LNCaP clone FGC (cell line): ENCODE data around the gene DGUOK.
A peak's percentile ranks its signal among the peaks of the same experiment; 100 is the strongest.

Experiments
- DNase-seq: peaks from one replicate; pipeline ENCODE4 v3.0.0-alpha.2; 2011; ENCODE audit warnings: low read depth
- H3K4me3 ChIP-seq: 2 replicates; pipeline ENCODE4 v1.5.1; 2011; ENCODE audit warnings: mild to moderate bottlenecking, low read depth, low read length, control low read depth
- CTCF ChIP-seq: IDR thresholded peaks from 2 replicates; pipeline ENCODE4 v1.5.1; 2012; ENCODE audit warnings: mild to moderate bottlenecking; ENCODE audit not compliant: control insufficient read depth, insufficient read depth; ENCODE audit errors: extremely low read depth

DGUOK gene

GRCh38 chr2:73984922-73985307 lies 58.2 kb downstream of the DGUOK start:
- DNase-seq, result no peak
- no peak for TF ChIP-seq CTCF
- H3K4me3 ChIP-seq, result no peak overlapping the region; the same call in 1 of the 2 replicates

GRCh38 chr2:73985308-73986084 lies 58.8 kb downstream of the DGUOK start:
- peak overlapping the region; percentile 54 for H3K4me3 ChIP-seq
- no peak for TF ChIP-seq CTCF
- DNase-seq, result no peak

- DNase-seq, result no peak
- TF ChIP-seq CTCF, result no peak
- peak overlapping the region; percentile 54 for H3K4me3 ChIP-seq
Observed at GRCh38 chr2:73986085-73986681, 59.5 kb downstream of the DGUOK start.

GRCh38 chr2:73987109-73987947 lies 60.6 kb downstream of the DGUOK start:
- DNase-seq, result no peak
- peak overlapping the region; percentile 31 for H3K4me3 ChIP-seq
- TF ChIP-seq CTCF, result no peak

GRCh38 chr2:73987948-73988700 lies 61.4 kb downstream of the DGUOK start:
- no peak for TF ChIP-seq CTCF
- DNase-seq, result no peak
- H3K4me3 ChIP-seq, result peak overlapping the region; percentile 31

- no peak overlapping the region for H3K4me3 ChIP-seq
- no peak for TF ChIP-seq CTCF
- DNase-seq, result no peak
Observed at GRCh38 chr2:73989972-73990371, 63.3 kb downstream of the DGUOK start.
